ENCODE data around the gene RIPOR3. TPM values are rescaled to one million over a fixed set of nuclear protein-coding genes. Genes with fewer than 3 reads are reported as not detected.

The RIPOR3 gene
- total and polyA plus RNA-seq, 9 of the 15 experiments (the other 6 are each of a cell fraction or from before 2014, with no cell fraction given), result 3.3 to 62.7 (median 21.4) TPM

- H3K27ac ChIP-seq (ENCODE audit: extremely low read depth, low read depth, low read length), result no peak overlapping the region
- H3K4me2 ChIP-seq (ENCODE audit: insufficient read depth, low read length), result no peak overlapping the region
- CTCF ChIA-PET (ENCODE audit: low intra/inter-chr PET ratio), result no interaction called here
- H2AFZ ChIP-seq (ENCODE audit: low read depth, low read length), result no peak overlapping the region
- H3K27me3 ChIP-seq (ENCODE audit: control insufficient read depth in 2 of 2, insufficient read depth in 2 of 2, low read length in 2 of 2), result no peaks in the 10 kb centered on the region
- H3K79me2 ChIP-seq (ENCODE audit: control insufficient read depth, insufficient read depth, low read length), result peaks cover 89% of the 10 kb centered on the region
- no peaks in the 10 kb centered on the region for H3K9me1 ChIP-seq (ENCODE audit: control insufficient read depth, insufficient read depth, low read length)
- ATAC-seq, result no peak
- POLR2A ChIA-PET, result interaction anchor here (0.6 to 2.4 kb wide), 6 partner anchors 11 to 89 kb away, joined by 3 to 8 read pairs (median 4); no protein-coding TSS in a partner anchor
- FAIRE-seq, result no peak
- DNase-seq (ENCODE audit: extremely low read depth in 1 of 4, low spot score in 3 of 4), result no peak
- no peak overlapping the region for H3K4me3 ChIP-seq
- intact Hi-C loops (cut with micrococcal nuclease) (no loop called here), in situ Hi-C loops (cut with MboI) (no loop called here)
- H3K9ac ChIP-seq (ENCODE audit: insufficient read depth in 1 of 2, low read depth in 2 of 2, low read length in 2 of 2), result no peak overlapping the region
- peaks cover 40% of the 10 kb centered on the region for H3K36me3 ChIP-seq (ENCODE audit: control insufficient read depth, insufficient read depth, low read length)
- H4K20me1 ChIP-seq (replicated peaks; ENCODE audit: control insufficient read depth, insufficient read depth, low read length), result no peaks in the 10 kb centered on the region; the same call in 1 of the 2 replicates
- no peaks in the 10 kb centered on the region for H3K9me3 ChIP-seq (replicated peaks; ENCODE audit: control insufficient read depth, insufficient read depth, low read depth, low read length)
- 74% methylated on average over 4 of the region's 4 CpGs for WGBS (ENCODE audit: insufficient coverage, low coverage, missing lambda C conversion rate)
- peaks cover 4 to 7% of the 10 kb centered on the region in 2 experiments; a peak in 4 of 5 replicates for H3K4me1 ChIP-seq (replicated peaks in 1 of 2; ENCODE audit: control insufficient read depth in 2 of 2, insufficient read depth in 2 of 2, low read length in 2 of 2)
- BruUV-seq (replicated peaks), result no TSS peak
- no peak for TF ChIP-seq MEF2D (tag; conservative IDR thresholded peaks at IDR 0.05; ENCODE audit: low read depth)
- no peak for TF ChIP-seq ZNF263 (CRISPR knock-in tag; IDR thresholded peaks at IDR 0.05; ENCODE audit: borderline replicate concordance)
- no peak for TF ChIP-seq ZBTB9 (CRISPR knock-in tag; IDR thresholded peaks at IDR 0.05)
- no peak for TF ChIP-seq STAG1 (CRISPR knock-in tag; IDR thresholded peaks at IDR 0.05; ENCODE audit: borderline replicate concordance)
- TF ChIP-seq MXI1 (IDR thresholded peaks at IDR 0.05; ENCODE audit: low read depth, low read length), result no peak
- 0 out of 2 replicates have a peak, but pooled peaks have one; percentile 25 for TF ChIP-seq LARP7 (IDR thresholded peaks at IDR 0.05)
- no peak for TF ChIP-seq HDAC6 (IDR thresholded peaks at IDR 0.05; ENCODE audit: low read depth, low read length)
- no peak for TF ChIP-seq ZNF311 (CRISPR knock-in tag; IDR thresholded peaks at IDR 0.05)
- no peak for TF ChIP-seq TCF3 (CRISPR knock-in tag; IDR thresholded peaks at IDR 0.05)
- TF ChIP-seq ZNF778 (CRISPR knock-in tag; IDR thresholded peaks at IDR 0.05), result no peak
- no peak for TF ChIP-seq ARHGAP35 (IDR thresholded peaks at IDR 0.05; ENCODE audit: partially characterized antibody)
Observed at GRCh38 chr20:50554694-50555579, 136.4 kb downstream of the RIPOR3 start.

All from K562 (cell line).